Measurements from ENCODE around the gene IRX1.

GRCh38 chr5:3639175-3639574 lies 43.5 kb downstream of the IRX1 start:
- no peak for TF ChIP-seq EZH2 (IDR thresholded peaks at IDR 0.05; ENCODE audit: borderline replicate concordance, low read length)
- TF ChIP-seq CTCF (conservative IDR thresholded peaks at IDR 0.05 in 1 of 2, IDR thresholded peaks at IDR 0.05 in 1 of 2; ENCODE audit: extremely low read depth in 1 of 2, insufficient read depth in 1 of 2, low read depth in 1 of 2, low read length in 2 of 2) = no peak

Measured in mammary epithelial cell (primary cell).